Activated CD4-positive, CD25-positive, alpha-beta regulatory T cell (primary cell): ENCODE results near the gene P4HB.
A peak's percentile ranks its signal among the peaks of the same experiment; 100 is the strongest.

Experiments used
- DNase-seq, 4 experiments: peaks; one replicate each; lab custom pipeline; 2025; lab: John Stamatoyannopoulos, UW

P4HB gene

DNA sequence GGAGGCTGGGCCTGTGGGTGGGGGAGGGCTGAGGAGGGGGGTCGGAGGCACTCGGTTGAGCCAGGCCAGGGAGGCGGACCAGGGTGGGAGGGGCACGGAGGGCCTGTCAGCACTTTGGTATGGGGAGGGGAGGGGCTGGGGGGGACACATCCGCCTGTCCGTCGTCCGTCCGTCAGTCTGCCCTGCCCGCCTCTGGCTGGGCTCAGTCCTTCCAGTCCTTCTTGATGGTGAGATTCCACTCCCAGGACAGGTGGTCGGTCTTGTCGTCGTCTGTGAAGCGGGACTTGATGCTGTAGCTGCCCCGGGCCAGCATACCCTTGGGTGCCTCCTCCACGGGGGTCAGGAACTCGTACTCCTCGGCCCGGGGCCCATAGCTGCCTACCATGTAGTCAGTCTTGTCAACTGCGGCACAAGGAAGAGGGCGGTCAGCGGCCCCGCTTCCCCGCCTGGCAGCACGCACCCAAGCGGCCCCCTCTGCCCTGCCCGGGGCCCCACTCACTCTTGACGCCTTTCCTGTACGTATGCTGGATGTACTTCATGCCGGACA lies 8.4 kb upstream of the P4HB start:
- DNase-seq, result no peak

DNA sequence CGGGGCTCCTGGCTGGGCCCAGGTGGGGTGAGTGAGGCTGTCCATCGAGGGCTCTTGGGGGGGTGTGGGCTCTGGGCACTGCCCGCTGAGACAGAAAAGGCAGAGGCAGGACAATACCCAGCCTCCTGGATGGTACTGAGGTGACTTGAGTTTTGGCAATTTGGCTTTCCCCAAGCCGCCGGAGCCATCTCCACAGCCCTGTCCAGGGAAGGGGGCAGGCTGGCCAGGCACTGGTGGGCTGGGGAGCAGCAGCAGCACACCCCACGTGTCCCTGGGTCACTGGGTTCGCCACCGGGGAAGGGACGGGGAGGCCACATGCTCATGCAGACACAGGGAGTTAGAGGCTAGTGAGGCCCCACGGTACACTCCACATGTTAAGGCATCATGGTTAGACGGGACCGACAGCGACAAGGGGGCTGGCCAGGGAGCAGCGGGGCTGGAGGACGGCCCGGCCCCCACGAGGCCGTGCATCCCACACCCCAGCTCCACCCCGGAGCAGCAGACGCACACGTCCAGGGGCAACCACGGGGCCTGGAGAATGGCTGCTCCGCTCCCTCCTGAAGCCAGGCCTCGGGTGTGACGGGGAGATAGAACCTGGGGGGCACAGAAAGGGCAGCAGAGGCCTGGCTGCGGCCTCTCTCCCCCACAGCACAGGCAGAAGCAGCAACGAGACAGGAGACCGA lies 7.8 kb upstream of the P4HB start:
- no peak for DNase-seq

DNA sequence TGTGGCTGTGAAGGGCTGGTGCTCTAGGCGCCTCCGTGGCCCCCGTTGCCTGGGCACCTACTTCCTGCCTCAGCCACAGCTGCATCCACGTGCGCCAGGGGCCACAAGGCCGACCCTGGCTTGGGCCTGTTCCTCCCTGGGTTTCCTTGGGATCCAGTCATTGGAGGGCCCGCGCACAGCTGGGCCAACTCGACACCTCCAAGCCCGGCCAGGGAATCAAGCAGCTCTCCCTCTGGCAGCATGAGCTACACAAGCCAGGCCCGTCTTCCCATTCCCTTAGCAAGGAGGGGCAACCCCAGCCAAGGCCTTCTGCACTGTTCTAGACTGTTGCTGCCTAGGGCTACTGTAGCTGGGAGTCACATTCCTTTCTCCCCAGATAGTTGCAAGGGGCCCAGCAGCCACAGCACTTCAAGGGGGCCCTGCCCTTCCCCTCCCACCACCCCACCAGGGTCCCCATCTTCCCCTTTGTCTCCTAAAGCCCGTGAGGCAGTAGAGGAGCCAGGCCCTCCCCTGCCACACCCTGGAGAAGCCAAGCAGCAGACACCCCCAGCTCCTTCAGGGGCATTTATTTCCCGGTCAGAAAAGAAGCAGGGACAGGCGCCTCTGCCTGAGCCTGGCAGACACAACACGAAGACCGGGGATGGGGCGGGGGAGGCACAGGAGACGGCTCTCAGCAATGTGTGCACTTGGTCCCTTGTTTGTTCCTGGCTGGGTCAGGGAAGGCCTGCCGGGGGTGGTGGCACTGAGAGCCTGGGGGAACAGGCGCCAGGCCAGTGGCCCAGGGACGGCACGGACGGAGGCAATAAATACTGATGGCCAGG lies 7.0 kb upstream of the P4HB start:
- DNase-seq, result no peak

DNA sequence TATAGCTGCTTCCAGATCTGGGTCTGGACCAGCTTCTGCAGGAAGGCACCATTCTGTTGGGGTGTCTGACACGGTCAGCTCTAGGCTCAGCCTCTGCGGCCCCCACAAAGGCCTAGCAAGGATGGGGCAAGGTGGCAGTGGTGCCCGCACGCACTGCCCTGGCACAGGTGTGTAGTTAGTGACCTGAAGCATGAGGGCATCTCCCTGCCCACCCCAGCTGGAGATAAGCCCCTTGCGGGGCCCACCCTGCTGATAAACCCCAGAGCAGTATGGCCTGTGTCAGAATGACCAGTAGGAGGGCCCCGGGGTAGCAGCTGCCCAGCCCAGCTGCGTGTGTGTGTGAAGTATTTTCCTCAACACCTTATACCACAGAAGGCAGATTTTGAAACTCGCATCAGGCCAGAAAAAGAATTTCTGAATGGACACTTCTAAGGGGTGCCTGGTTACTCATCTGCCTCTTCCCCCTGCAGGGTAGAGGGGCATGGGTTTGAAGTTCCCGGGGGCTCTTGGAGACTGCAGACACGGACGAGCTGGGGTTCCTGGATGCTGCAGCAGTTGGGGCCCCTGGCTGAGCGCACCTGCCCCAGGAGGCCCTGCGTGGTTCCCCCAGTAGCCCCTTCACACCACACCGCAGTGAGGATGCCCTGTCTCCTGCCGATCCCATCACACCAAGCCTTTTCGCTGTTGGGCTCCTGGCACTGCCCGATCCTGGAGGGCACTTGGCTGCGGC lies 6.3 kb upstream of the P4HB start:
- DNase-seq, result no peak

DNA sequence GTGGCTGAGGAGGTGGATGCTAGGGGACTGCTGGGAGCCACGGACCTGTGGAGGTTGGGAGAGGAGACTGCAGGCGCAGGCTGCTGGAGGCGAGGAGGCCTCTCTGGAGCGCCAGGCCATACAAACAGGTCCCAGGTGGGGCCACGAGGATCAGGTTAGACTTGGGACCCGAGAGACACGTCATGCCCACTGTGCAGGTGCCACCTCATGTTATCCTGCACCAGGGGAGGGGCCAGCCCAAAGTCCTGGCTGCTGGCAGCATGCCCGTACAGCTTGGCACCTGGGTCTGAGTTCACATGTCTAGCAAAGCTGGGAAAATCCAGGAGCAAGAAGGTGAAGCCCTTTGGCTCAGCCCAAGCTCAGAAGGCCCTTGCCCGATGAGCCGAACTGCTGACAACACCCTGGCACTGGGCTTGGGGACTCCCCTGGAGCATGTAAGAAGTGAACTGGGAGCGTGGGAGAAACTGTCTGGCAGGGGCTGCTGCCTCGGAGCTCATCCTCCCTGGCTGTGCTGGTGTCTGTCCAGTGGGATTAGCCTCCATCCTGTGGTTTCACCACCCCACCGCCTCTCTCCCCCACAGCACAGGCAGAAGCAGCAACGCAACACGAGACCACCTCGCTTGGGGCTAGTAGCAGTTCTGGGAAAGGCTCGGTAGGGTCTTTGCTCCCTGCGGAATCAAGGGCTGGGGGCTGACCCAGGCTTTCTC lies 5.6 kb upstream of the P4HB start:
- DNase-seq, result no peak

DNA sequence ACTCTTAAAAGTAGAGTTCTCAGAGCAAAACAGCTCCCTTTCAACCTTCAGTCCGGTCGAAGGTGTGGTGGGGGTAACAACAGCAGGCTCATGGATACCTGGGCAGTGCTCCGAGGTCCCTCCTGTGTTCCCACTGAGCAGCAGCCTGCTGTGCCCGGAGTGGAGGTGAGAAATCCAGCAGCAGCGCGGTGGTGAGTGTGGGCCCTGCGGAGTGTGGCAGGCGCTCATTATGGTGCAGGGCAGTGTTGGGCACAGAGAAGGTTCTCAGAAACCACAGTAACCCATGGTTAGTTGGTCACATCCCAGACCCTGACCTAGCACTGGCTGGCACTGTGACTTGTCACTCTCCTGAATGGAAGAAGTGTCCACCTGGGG lies 5.0 kb upstream of the P4HB start:
- no peak for DNase-seq

DNA sequence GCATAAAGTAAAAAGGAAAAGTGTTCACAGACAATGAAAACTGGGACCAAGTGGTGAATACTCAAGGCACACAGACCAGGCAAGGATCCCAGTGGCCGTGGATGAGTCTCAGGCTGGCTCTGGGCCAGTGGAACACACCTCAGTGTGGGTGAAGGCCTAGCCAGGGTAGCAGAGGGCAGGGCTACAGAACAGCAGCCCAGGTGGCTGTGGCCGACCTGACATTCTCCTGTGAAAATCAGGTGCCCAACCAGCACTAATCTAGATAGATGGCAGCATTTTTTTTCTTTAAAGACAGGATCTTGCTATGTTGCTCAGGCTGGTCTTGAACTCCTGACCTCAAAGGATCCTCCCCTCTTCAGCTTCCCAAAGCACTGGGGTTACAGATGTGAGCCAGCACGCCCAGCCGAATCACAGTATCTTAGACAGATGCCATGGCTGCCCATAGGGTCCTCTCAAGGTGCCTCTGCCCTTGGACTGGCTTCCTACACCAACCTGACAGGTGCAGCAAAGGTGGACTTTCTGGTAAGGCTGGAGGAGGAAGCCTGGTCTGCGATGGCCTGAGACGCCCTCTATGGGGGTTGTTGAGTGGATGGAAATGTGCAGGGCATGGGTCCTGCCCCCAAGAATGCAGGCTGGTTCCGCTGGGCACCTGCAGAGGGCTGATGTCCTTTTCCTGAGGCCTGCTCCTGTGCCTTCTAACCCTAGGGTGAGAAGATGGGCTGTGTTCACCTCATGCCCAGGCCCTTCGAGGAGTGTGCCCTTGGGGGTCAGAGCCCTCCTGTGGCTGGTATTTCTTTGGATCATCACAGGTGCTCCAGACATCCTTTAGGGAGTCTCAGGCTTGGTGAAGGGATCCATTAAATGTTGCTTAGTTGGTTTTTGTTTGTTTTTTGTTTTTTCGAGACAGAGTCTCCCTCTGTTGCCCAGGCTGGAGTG lies 3.8 kb upstream of the P4HB start:
- DNase-seq, result no peak

DNA sequence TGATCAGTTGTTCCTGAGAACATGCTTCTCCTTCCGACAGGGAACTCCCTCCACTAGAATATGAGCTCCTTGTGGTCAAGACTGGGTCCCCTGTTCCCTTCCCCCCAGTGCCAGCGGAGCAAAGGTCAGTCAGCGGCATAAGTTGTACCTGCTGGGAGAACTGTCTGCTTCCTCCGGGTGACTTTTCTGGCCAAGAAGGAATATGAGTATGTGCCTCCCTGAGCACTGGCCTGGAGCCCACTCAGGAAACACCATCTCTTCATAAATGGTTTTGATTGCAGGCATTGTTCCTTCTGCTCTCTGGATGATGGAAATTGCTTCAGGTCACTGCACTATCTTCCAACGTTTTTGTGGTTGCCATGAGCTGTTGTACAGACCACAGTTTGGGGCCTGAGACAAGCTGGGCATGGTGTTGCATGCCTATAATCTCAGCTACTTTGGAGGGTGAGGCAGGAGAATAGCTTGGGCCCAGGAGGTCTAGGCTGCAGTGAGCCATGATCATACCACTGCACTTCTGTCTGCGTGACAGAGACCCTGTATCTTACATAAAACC lies 2.9 kb upstream of the P4HB start:
- no peak for DNase-seq

DNA sequence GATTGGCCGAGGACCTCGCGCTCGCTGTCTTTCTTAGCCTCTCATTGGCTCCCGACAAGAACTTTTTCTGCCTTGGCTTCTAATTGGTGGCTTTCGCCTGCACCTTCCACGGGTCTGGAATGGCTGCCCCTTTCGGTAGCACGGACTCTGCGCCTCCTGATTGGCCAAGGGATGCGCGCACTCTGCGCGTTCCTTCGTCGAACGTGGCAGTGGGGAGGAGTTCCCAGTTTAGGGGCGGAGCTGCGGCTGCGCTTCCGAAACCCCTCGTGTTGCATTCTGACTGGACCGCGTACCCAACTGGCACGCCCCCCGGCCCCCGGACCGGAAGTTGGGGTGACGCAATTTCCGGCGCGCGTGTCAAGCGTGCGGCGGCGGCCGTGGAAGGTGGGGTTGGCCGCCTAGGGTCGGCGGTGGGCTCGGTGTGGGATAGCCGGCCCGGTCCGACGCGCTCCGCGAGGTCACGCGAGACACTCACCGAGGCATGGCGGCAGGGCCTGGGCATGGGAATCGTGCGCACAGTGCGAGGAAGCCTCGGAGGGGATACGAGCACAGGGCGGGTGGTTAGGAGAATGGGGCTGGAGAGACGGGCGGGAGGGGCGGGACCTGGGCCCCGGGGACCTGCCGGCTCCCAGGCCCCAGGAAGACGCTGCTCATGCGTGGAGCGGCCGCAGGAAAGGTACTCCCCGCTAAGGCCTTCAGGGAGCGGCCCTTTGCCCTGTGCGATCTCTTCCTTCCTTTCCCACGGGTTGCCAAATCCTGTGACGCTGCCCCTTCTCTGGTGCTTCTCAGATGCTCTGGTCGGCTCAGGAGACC lies 627 bp upstream of the P4HB start:
- peak; percentile 98 to 100 (median 100) for DNase-seq

DNA sequence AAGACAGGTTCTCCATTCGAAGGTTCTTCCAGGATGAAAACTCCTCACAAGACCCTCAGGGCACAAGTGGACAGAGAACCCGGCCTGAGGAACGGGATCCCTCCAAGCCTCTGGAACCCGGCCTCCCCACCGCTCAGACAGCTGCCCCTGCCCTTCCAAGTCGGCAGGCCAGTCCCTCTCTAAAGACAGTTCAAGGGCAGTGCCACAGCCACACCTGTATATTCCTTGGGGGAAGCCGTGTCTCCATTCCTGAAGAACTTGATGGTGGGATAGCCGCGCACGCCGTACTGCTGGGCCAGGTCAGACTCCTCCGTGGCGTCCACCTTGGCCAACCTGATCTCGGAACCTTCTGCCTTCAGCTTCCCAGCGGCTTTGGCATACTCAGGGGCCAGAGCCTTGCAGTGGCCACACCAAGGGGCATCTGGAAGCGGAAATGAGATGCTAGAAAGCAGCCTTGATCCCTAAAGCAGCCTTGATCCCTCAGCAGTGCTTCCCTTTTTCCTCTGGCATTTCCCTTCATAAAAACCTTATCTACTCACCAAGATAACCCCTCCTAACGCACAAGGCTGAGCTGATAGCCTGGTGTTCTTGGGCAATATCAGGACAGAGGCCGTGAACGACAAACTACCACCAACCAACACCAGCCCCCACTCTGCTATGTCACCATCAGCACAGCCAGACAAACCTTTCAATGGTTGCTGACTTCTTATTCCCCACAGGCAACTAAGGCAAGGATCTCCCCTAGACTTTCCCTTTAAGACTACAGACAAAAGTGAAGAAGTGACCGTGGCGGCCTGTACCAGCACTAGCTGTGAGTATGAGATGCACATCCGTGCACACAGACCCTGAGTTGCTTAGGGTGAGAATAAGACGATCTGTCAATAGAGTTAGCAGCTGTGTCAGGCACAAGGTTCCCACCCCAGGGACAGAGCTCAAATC lies 1.1 kb downstream of the P4HB start:
- DNase-seq, result no peak

DNA sequence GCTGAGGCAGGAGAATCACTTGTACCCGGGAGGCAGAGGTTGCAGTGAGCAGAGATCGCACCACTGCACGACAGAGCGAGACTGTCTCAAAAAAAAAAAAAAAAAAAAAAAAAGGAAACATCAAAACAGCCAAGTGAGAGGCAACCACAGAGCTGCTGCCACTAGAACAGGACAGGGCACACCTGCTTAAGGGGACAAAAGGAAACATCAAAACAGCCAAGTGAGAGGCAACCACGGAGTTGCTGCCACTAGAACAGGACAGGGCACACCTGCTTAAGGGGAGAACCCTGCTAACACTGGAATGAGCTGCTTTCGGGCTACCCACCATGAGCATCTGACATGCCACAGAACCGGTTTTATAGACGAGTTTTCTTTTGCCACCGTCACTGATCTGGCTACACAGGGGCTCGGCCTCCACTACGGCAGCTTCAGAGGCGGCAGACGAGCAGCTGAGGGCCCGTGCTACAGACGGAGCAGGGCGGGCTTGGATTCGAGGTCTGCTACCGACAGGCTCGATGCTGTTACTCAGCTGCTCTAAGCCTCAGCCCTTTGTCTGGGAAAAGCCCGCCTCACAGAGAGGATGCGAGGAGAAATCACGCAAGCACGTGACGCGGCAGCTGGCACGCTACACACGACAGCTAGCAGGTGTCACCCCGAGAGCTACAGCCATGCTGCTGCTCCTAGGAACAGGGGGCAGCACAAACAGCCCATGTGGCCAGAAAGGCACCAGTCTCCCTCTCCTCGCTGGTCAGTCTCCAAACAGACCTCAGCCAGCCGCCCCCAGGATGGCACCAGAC lies 2.0 kb downstream of the P4HB start:
- DNase-seq, result no peak

DNA sequence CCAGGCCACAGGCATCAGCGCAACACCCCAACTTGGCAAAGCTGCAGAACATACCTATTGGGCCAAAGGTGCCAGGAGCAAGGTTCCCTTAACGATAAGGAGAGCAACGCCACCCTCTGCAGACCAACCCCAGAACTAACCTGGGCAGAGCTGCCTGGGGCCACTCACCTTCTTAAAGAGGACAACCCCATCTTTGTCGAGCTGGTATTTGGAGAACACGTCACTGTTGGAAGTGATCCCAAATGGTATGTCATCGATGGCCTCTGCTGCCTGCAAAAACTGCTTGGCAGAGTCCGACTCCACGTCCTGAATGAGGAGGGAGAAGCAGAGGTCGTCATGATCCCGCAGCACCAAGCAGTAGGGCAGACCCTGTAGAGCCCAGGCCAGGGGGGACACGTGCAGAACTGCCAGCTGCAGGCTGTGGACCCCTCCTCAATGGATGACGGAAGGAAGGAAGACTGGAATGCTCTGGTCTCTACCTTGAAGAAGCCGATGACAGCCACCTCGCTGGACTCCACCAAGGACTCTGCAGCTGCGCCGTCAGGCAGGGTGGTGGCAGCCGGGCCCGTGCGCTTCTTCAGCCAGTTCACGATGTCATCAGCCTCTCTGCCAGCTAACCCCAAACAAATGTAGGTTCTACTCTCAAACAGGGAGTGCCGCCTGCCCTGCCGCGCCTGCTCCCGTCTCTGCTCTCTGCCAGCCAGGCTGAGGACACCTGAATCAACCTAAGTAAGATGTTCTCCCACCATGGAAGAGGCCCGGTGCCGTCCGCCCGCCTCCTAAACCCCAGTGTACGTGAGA lies 5.2 kb downstream of the P4HB start:
- DNase-seq, result no peak

DNA sequence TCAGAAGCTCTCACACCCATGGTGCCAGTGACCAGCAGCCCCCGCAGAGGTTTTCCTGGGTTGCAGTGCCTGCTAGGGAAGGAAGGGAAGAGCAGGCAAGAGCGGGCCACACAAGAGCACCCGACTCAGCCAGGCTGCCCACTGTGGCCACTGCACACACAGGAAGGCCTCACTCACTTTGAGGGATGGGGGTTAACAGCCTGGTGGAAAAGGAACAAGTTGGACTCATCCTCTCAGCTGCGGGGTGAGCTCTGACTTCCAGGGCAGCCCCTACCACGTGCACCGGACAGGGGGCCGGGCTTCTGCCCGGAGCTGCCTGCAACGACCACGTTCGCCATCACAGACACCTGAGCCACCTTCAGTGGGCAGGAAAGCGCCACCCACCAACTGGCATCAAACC lies 8.1 kb downstream of the P4HB start:
- no peak for DNase-seq

DNA sequence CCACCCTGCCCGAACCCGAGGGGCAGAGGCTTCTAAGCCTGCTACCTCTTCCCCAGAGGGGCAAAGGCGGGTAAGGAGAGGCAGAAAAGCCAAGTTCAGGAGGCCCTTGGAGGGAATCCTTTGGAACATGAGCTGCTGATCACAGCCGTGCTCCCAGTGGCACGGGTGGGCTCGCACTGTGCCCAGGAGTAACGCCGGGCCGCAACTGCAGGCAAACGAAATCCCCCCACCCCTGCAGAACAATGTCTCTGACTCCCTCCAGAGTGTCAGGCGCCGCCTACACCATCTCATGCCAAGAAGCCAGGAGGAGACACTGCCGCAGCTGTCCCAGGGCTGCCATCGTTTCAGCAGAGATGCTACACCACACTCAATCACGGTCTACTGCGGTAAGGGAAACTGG lies 8.9 kb downstream of the P4HB start:
- no peak for DNase-seq

DNA sequence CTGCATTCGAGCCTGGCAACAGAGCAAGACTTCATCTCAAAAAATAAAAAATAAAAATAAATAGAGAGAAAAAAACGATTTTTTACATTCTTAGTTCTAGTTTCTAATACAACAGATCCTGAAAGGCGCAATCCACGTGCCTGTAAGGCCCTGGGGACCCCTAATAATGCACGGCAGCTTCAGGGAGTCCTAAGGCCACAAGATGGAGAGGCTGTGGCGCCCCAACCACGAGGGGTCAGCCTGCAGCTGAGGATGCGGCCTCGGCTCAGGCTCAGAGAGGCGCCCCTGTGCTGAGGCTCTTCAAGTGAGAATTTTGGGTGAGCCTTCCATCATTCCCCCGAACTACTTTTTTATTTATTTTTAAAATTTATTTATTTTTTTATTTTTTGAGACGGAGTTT lies 10.9 kb downstream of the P4HB start:
- no peak for DNase-seq

DNA sequence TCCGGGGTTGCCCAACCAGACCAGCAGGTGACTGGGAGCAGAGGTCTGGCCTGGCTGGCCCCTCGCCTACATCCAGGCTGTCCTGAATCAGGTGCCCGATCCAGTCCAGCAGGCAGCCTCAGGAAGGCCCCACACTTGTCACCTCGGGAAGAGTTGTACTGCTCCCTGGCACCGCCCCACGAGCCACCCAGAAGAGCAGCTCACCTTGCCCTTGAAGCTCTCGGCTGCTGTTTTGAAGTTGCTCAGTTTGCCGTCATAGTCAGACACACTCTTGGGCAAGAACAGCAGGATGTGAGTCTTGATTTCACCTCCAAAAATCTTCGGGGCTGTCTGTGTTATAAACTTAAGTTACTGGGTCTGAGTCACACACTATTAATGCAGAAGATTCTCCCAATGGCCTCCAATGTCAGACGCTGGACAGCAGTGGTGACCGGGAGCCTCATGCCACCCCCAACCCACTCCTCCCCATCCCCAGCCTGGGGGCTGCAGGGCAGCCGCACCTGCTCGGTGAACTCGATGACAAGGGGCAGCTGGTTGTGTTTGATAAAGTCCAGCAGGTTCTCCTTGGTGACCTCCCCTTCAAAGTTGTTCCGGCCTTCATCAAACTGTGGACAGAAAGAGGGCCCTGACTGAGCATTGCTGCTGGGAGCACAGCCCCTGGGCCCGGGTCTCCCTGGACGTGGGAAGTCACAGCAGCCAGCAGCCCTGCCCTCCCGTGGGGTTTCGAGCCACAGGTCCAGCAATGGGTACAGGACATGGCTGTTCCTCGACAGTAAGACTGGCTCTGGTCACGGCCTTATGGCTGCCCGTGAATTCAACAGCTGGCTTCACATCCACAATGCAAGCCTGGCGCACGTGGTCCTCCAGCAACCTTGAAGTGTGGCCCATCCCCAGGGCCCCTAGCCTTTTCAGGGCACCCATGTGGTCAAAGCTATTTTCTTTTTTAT lies 13.3 kb downstream of the P4HB start:
- DNase-seq, result no peak
